Epithelial cell of proximal tubule (primary cell): ENCODE results near the gene PTH2. TPM values are rescaled to one million over a fixed set of nuclear protein-coding genes. Genes with fewer than 3 reads are reported as not detected.
"Not testable (repeated sequence)": the region's sequence is repeated elsewhere in the genome, so short reads cannot be mapped to it uniquely, and the experiment has no call there.

ENCODE experiments used
- DNase-seq: peaks from one replicate; pipeline ENCODE4 v3.0.0-alpha.2; 2011; ENCODE audit warnings: low read depth
- H3K4me3 ChIP-seq: 2 replicates; pipeline ENCODE4 v1.5.1; 2011; ENCODE audit warnings: low read depth, mild to moderate bottlenecking, low read length
- total RNA-seq: library from RNA; depleted of rRNA; stranded (reverse); fragments of >200 nt; gene quantifications from 2 replicates; pipeline ENCODE4 v1.2.3, GENCODE V29; 2015
- TF ChIP-seq, protein P1 (sequence below): conservative IDR thresholded peaks from 2 replicates; pipeline ENCODE4 v1.5.1; 2012; ENCODE audit warnings: low read depth, mild to moderate bottlenecking, low read length

PTH2 gene
- total RNA-seq, 1 donor from 2014 or later, result not detected

DNA sequence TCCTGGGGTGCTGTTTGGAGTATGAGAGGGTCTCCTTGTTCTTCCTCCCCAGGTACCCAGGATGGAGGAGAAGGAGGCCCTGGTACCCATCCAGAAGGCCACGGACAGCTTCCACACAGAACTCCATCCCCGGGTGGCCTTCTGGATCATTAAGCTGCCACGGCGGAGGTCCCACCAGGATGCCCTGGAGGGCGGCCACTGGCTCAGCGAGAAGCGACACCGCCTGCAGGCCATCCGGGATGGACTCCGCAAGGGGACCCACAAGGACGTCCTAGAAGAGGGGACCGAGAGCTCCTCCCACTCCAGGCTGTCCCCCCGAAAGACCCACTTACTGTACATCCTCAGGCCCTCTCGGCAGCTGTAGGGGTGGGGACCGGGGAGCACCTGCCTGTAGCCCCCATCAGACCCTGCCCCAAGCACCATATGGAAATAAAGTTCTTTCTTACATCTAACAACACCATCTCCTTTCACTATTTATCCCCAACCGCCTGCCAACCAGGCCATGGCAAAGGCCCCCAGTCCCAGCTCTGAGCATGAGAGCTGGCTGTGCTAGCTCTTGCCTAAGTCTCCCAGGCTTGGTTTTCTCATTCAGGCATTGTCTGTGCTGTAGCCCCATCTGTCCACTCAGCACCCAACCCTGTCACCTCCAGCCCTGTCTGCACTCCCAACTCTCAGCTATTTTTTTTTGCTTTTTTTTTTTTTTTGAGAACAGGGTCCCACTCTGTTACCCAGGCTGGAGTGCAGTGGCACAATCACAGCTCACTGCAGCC is 48.4 kb downstream of the PTH2 start:
- DNase-seq, result no peak
- H3K4me3 ChIP-seq, result no peak overlapping the region
- TF ChIP-seq, protein P1, sequence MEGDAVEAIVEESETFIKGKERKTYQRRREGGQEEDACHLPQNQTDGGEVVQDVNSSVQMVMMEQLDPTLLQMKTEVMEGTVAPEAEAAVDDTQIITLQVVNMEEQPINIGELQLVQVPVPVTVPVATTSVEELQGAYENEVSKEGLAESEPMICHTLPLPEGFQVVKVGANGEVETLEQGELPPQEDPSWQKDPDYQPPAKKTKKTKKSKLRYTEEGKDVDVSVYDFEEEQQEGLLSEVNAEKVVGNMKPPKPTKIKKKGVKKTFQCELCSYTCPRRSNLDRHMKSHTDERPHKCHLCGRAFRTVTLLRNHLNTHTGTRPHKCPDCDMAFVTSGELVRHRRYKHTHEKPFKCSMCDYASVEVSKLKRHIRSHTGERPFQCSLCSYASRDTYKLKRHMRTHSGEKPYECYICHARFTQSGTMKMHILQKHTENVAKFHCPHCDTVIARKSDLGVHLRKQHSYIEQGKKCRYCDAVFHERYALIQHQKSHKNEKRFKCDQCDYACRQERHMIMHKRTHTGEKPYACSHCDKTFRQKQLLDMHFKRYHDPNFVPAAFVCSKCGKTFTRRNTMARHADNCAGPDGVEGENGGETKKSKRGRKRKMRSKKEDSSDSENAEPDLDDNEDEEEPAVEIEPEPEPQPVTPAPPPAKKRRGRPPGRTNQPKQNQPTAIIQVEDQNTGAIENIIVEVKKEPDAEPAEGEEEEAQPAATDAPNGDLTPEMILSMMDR, result no peak

DNA sequence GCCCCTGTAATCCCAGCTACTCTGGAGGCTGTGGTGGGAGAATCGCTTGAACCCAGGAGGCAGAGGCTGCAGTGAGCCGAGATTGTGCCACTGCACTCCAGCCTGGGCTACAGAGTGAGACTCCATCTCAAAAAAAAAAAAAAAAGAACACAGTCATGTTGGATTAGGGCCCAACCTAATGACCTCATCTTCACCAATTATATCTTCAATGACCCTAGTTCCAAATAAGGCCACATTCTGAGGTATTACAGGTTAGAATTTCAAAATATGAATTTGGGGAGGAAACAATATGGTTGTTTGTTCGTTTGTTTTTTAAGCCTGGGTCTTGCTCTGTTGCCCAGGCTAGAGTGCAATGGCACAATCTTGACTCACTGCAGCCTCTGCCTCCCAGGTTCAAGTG is 50.1 kb downstream of the PTH2 start:
- H3K4me3 ChIP-seq, DNase-seq: not testable (repeated sequence)

Other genes with a start within 250 kb of the PTH2 start
- 0.07 and 0.29 TPM in 2 replicates for gene SLC6A16, start 98.2 kb downstream of the PTH2 start, total RNA-seq
- gene CD37, start 88.0 kb downstream of the PTH2 start, total RNA-seq, result not detected in 2 replicates
- gene TEAD2, start 61.0 kb downstream of the PTH2 start, total RNA-seq, result 74.5 and 89.5 TPM in 2 replicates
- 1.3 TPM in 1 of 2 replicates, not detected in the other for gene DKKL1, start 59.6 kb downstream of the PTH2 start, total RNA-seq
- 0.06 TPM in 1 of 2 replicates, not detected in the other for gene KASH5, start 35.2 kb downstream of the PTH2 start, total RNA-seq
- not detected in 2 replicates for gene GFY, start 1.9 kb upstream of the PTH2 start, total RNA-seq
- gene SLC17A7, start 18.1 kb upstream of the PTH2 start, total RNA-seq, result not detected in 2 replicates
- 130 and 147 TPM in 2 replicates for gene PIH1D1, start 28.4 kb upstream of the PTH2 start, total RNA-seq
- gene ALDH16A1, start 29.8 kb upstream of the PTH2 start, total RNA-seq, result 41.5 and 44.9 TPM in 2 replicates
- gene FLT3LG, start 50.8 kb upstream of the PTH2 start, total RNA-seq, result 0.81 and 2.5 TPM in 2 replicates
- 3,343 and 3,374 TPM in 2 replicates for gene RPL13A, start 64.2 kb upstream of the PTH2 start, total RNA-seq
- 3,600 and 5,144 TPM in 2 replicates for gene RPS11, start 73.0 kb upstream of the PTH2 start, total RNA-seq
- gene FCGRT, start 89.2 kb upstream of the PTH2 start, total RNA-seq, result 34.2 and 79.3 TPM in 2 replicates
- 14.1 and 32.9 TPM in 2 replicates for gene RCN3, start 104.6 kb upstream of the PTH2 start, total RNA-seq
- gene NOSIP, start 157.1 kb upstream of the PTH2 start, total RNA-seq, result 82.4 and 168 TPM in 2 replicates
- 0.87 and 1.0 TPM in 2 replicates for gene PRRG2, start 157.9 kb upstream of the PTH2 start, total RNA-seq
- 6.7 and 7.8 TPM in 2 replicates for gene PRR12, start 167.7 kb upstream of the PTH2 start, total RNA-seq
- gene RRAS, start 216.7 kb upstream of the PTH2 start, total RNA-seq, result 33.5 and 67.2 TPM in 2 replicates
- 51.0 and 54.8 TPM in 2 replicates for gene SCAF1, start 218.8 kb upstream of the PTH2 start, total RNA-seq
- gene IRF3, start 242.4 kb upstream of the PTH2 start, total RNA-seq, result 73.8 and 78.3 TPM in 2 replicates
- gene BCL2L12, start 242.5 kb upstream of the PTH2 start, total RNA-seq, result 53.3 and 69.8 TPM in 2 replicates